Measurements from ENCODE around the gene HPSE. TPM values are rescaled to one million over a fixed set of nuclear protein-coding genes. Genes with fewer than 3 reads are reported as not detected.

Gene HPSE
- total and polyA plus RNA-seq, 4 donors = 0.43 to 4.7 (median 1.0) TPM

DNA sequence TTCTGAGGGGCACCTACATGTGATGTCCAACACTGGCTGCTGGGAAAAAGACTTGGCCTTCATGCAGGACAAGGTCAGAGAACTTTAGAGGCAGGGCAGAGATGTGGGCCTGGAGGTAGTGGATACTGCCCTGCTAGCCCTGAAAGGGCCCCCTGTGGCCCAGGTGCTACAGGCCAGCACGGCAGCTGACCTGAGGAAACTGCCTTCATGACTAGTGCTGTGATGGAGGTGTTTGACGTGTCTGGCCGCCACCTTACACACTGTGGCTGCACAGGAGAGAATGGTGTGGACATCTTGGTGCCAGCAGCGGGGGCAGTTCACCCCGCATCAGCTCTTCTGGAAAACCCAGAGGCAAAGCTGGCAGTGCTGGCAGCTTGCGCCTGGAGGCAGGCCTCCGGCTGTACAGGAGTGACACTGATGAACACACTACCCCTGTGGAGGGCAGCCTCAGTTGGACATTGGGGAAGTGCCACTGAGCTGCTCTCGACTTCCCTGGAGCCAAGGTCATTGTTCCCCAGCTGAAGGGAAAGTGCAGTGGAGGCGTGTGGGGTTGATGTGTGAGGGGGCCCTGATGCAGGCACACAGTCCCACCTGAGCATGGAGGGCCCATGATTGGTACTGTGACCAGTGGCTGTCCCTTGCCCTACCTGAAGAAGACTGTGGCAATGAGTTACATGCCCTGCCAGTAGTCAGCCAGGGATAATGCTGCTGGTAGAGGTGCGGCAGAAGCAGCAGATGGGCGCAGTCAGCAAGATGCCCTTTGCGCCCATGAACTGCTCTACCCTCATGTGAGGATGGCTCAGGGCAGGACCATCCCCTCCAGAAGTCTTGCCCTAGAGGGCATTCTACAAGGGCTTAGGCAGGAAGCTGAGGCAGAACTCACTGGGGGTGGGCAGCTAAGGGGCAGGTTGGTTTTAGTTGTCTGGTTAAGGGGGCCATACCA is 87.0 kb downstream of the HPSE start:
- no peak overlapping the region for H3K4me3 ChIP-seq (ENCODE audit: low read depth in 1 of 3, low read length in 3 of 3)
- H3K27me3 ChIP-seq (ENCODE audit: control insufficient read depth in 4 of 4, insufficient read depth in 4 of 4, low read length in 3 of 4) = no peaks in the 10 kb centered on the region
- TF ChIP-seq FOXA1 (IDR thresholded peaks at IDR 0.05) = no peak
- TF ChIP-seq EGR1 (IDR thresholded peaks at IDR 0.05; ENCODE audit: low read depth in 2 of 2) = no peak
- no peak for TF ChIP-seq RAD21 (IDR thresholded peaks at IDR 0.05)
- no peak for TF ChIP-seq RXRA (IDR thresholded peaks at IDR 0.05)
- TF ChIP-seq, protein P1, sequence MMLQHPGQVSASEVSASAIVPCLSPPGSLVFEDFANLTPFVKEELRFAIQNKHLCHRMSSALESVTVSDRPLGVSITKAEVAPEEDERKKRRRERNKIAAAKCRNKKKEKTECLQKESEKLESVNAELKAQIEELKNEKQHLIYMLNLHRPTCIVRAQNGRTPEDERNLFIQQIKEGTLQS (IDR thresholded peaks at IDR 0.05) = no peak
- no peak for TF ChIP-seq GABPA (IDR thresholded peaks at IDR 0.05 in 1 of 2, conservative IDR thresholded peaks at IDR 0.05 in 1 of 2)
- no peak for TF ChIP-seq YY1 (IDR thresholded peaks at IDR 0.05)
- TF ChIP-seq JUND (IDR thresholded peaks at IDR 0.05) = no peak
- H3K27ac ChIP-seq (ENCODE audit: low read depth in 1 of 2, low read length in 2 of 2) = no peak overlapping the region
- no peak for DNase-seq (ENCODE audit: low spot score)
- no peak overlapping the region for H3K9ac ChIP-seq (ENCODE audit: low read depth in 1 of 2, low read length in 2 of 2)
- H3K9me3 ChIP-seq (ENCODE audit: control insufficient read depth in 4 of 4, low read length in 3 of 4) = no peaks in the 10 kb centered on the region
- no peaks in the 10 kb centered on the region for H3K4me1 ChIP-seq (ENCODE audit: control insufficient read depth in 4 of 4, insufficient read depth in 4 of 4, low read length in 3 of 4)
- WGBS = 96% methylated on average over 12 of the region's 12 CpGs
- H3K36me3 ChIP-seq (ENCODE audit: control insufficient read depth in 4 of 4, insufficient read depth in 3 of 4, low read depth in 1 of 4, low read length in 3 of 4) = no peaks in the 10 kb centered on the region

Small RNAs within 50 kb of the gene (small RNA-seq; reads per million reads assigned to genes)
- not detected for gene AC114781.5

Other genes starting within 250 kb of the HPSE start
- 10 to 100 TPM in 1 of 2 donors, 1 to 10 TPM in 1; 9.9 to 63.2 TPM for gene PLAC8, start 220.1 kb downstream of the HPSE start, total RNA-seq
- 10 to 100 TPM in 1 of 2 donors, 1 to 10 TPM in 1; 8.1 to 18.6 TPM for gene PLAC8, start 220.1 kb downstream of the HPSE start, polyA plus RNA-seq
- 10 to 100 TPM in 1 of 2 donors, 1 to 10 TPM in 1; 8.6 to 13.6 TPM for gene COQ2, start 50.0 kb downstream of the HPSE start, total RNA-seq
- gene COQ2, start 50.0 kb downstream of the HPSE start, polyA plus RNA-seq = 10 to 100 TPM in 1 of 2 donors, 1 to 10 TPM in 1; 10.0 to 11.6 TPM
- 10 to 100 TPM in 1 of 2 donors, 1 to 10 TPM in 1; 7.6 to 10.0 TPM for gene HELQ, start 121.0 kb upstream of the HPSE start, total RNA-seq
- gene HELQ, start 121.0 kb upstream of the HPSE start, polyA plus RNA-seq = 1 to 10 TPM; 5.8 TPM
- gene MRPS18C, start 121.2 kb upstream of the HPSE start, total RNA-seq = 10 to 100 TPM; 12.2 to 20.7 TPM
- gene MRPS18C, start 121.2 kb upstream of the HPSE start, polyA plus RNA-seq = 10 to 100 TPM; 13.4 to 97.3 TPM
- gene ABRAXAS1, start 150.3 kb upstream of the HPSE start, total RNA-seq = 1 to 10 TPM; 1.6 to 7.8 TPM
- gene ABRAXAS1, start 150.3 kb upstream of the HPSE start, polyA plus RNA-seq = 1 to 10 TPM in 1 of 2 donors, under 1 TPM in 1; 0.96 to 1.0 TPM
- gene GPAT3, start 201.3 kb upstream of the HPSE start, total RNA-seq = 1 to 10 TPM; 1.8 to 5.3 TPM
- 1 to 10 TPM; 3.8 to 6.2 TPM for gene GPAT3, start 201.3 kb upstream of the HPSE start, polyA plus RNA-seq

Measured in liver (tissue), 10 donors.